ENCODE results near the gene KDSR. TPM values are rescaled to one million over a fixed set of nuclear protein-coding genes. Genes with fewer than 3 reads are reported as not detected.

Gene KDSR
- total RNA-seq, 4 donors from 2014 or later = 13.1 to 37.2 (median 28.3) TPM

GRCh38 chr18:63397349-63397748 is 30.3 kb upstream of the KDSR start:
- Histone ChIP-seq H3K36me3 (peaks cover 0 to 96% (median 41%) of the 10 kb centered on the region in 4 donors), H3K4me3 (no peak overlapping the region), H3K27ac (no peak overlapping the region), H3K4me1 (no peaks in the 10 kb centered on the region), H3K9me3 (no peaks in the 10 kb centered on the region), H3K27me3 (no peaks in the 10 kb centered on the region)
- intact Hi-C loops (cut with DNase I; ENCODE audit: low total_unique reads) = no loop called here
- 93 to 100% methylated on average over 1 of the region's 1 CpG for WGBS, 2 donors (ENCODE audit: low coverage in 1 of 2)
- in situ Hi-C loops (cut with MboI; ENCODE audit: low pct_ligation_motif_present in 1 of 4, low pct_unique_long_range_greater_than_20kb in 1 of 4, low sequenced_read_pairs in 3 of 4) = no loop called here
- TF ChIP-seq POLR2AphosphoS5 (IDR thresholded peaks at IDR 0.05) (no peak), EP300 (IDR thresholded peaks at IDR 0.05; ENCODE audit: low read depth) (no peak), CTCF (IDR thresholded peaks at IDR 0.05) (no peak), POLR2A (IDR thresholded peaks at IDR 0.05) (no peak)
- no peak for DNase-seq

- WGBS, 2 donors (ENCODE audit: low coverage in 1 of 2) = 91 to 100% methylated on average over 1 of the region's 1 CpG
- Histone ChIP-seq H3K27me3 (no peaks in the 10 kb centered on the region), H3K36me3 (peaks cover 0 to 91% (median 37%) of the 10 kb centered on the region in 4 donors), H3K4me1 (no peaks in the 10 kb centered on the region), H3K9me3 (no peaks in the 10 kb centered on the region), H3K27ac (no peak overlapping the region), H3K4me3 (no peak overlapping the region)
- DNase-seq = no peak
- intact Hi-C loops (cut with DNase I; ENCODE audit: low total_unique reads) = no loop called here
- no peak for TF ChIP-seq EP300 (IDR thresholded peaks at IDR 0.05; ENCODE audit: low read depth)
- TF ChIP-seq CTCF (IDR thresholded peaks at IDR 0.05) = no peak
- TF ChIP-seq POLR2AphosphoS5 (IDR thresholded peaks at IDR 0.05) = no peak
- no peak for TF ChIP-seq POLR2A (IDR thresholded peaks at IDR 0.05)
- in situ Hi-C loops (cut with MboI; ENCODE audit: low pct_ligation_motif_present in 1 of 4, low pct_unique_long_range_greater_than_20kb in 1 of 4, low sequenced_read_pairs in 3 of 4) = no loop called here
These were observed 28.5 kb upstream of the KDSR start for GRCh38 chr18:63395503-63395902.

GRCh38 chr18:63394954-63395353 is 27.9 kb upstream of the KDSR start:
- no peak for DNase-seq
- H3K27ac ChIP-seq = no peak overlapping the region
- no peak overlapping the region for H3K4me3 ChIP-seq
- no peaks in the 10 kb centered on the region for H3K4me1 ChIP-seq
- WGBS, 2 donors (ENCODE audit: low coverage in 1 of 2) = 92 to 93% methylated on average over 3 of the region's 3 CpGs
- peaks cover 0 to 90% (median 37%) of the 10 kb centered on the region in 4 donors for H3K36me3 ChIP-seq
- TF ChIP-seq EP300 (IDR thresholded peaks at IDR 0.05; ENCODE audit: low read depth) (no peak), POLR2AphosphoS5 (IDR thresholded peaks at IDR 0.05) (no peak), POLR2A (IDR thresholded peaks at IDR 0.05) (no peak), CTCF (IDR thresholded peaks at IDR 0.05) (no peak)
- H3K9me3 ChIP-seq = no peaks in the 10 kb centered on the region
- in situ Hi-C loops (cut with MboI; ENCODE audit: low pct_ligation_motif_present in 1 of 4, low pct_unique_long_range_greater_than_20kb in 1 of 4, low sequenced_read_pairs in 3 of 4) = no loop called here
- intact Hi-C loops (cut with DNase I; ENCODE audit: low total_unique reads) = no loop called here
- H3K27me3 ChIP-seq = no peaks in the 10 kb centered on the region

GRCh38 chr18:63387861-63388260 is 20.9 kb upstream of the KDSR start:
- TF ChIP-seq CTCF (IDR thresholded peaks at IDR 0.05) = no peak
- TF ChIP-seq POLR2AphosphoS5 (IDR thresholded peaks at IDR 0.05) = no peak
- TF ChIP-seq POLR2A (IDR thresholded peaks at IDR 0.05) = no peak
- TF ChIP-seq EP300 (IDR thresholded peaks at IDR 0.05; ENCODE audit: low read depth) = no peak
- no peak overlapping the region for H3K4me3 ChIP-seq
- peaks cover 0 to 30% (median 13%) of the 10 kb centered on the region in 4 donors for H3K36me3 ChIP-seq
- 79 to 88% methylated on average over 4 of the region's 4 CpGs for WGBS, 2 donors (ENCODE audit: low coverage in 1 of 2)
- H3K4me1 ChIP-seq = no peaks in the 10 kb centered on the region
- H3K9me3 ChIP-seq = no peaks in the 10 kb centered on the region
- intact Hi-C loops (cut with DNase I; ENCODE audit: low total_unique reads) = no loop called here
- H3K27me3 ChIP-seq = no peaks in the 10 kb centered on the region
- H3K27ac ChIP-seq = no peak overlapping the region
- no peak for DNase-seq
- in situ Hi-C loops (cut with MboI; ENCODE audit: low pct_ligation_motif_present in 1 of 4, low pct_unique_long_range_greater_than_20kb in 1 of 4, low sequenced_read_pairs in 3 of 4) = no loop called here
